Esophagus muscularis mucosa (tissue), 4 donors: ENCODE results near the gene FRAS1. TPM values are rescaled to one million over a fixed set of nuclear protein-coding genes. Genes with fewer than 3 reads are reported as not detected.

Experiments used
- DNase-seq: peaks from one replicate; pipeline ENCODE4 v3.0.0-alpha.2; 2017; ENCODE audit errors: extremely low spot score
- H3K27ac ChIP-seq, 4 donors: fragments of 200-600 bp; sonication (generic); replicated peaks in 1 of 4; 1 replicate in 3 of 4; 2 replicates in 1 of 4; pipeline ENCODE4 v1.5.1; 2016 to 2019; ENCODE audit warnings: mild to moderate bottlenecking in 1 of 4
- H3K27me3 ChIP-seq, 4 donors: fragments of 200-600 bp; sonication (generic); one replicate each; pipeline versions ENCODE4 v1.5.1 to v1.6.0; 2016 to 2019
- H3K36me3 ChIP-seq, 4 donors: fragments of 200-600 bp; sonication (generic); one replicate each; pipeline ENCODE4 v1.5.1; 2016 to 2019
- H3K4me1 ChIP-seq, 4 donors: fragments of 200-600 bp; sonication (generic); one replicate each; pipeline ENCODE4 v1.5.1; 2016 to 2019
- H3K4me3 ChIP-seq, 4 donors: fragments of 200-600 bp; sonication (generic); 1 replicate in 2 of 4; 2 replicates in 2 of 4; pipeline ENCODE4 v1.5.1; 2016 to 2019; ENCODE audit warnings: mild to moderate bottlenecking in 4 of 4, moderate library complexity in 1 of 4
- H3K9me3 ChIP-seq, 4 donors: fragments of 200-600 bp; sonication (generic); 1 replicate in 3 of 4; 2 replicates in 1 of 4; pipeline ENCODE4 v1.5.1; 2016 to 2019
- CTCF ChIP-seq, 3 experiments: fragments of 200-600 bp in 2 of 3; fragments of 450-650 bp in 1 of 3; sonication (generic) in 2 of 3; IDR thresholded peaks; one replicate each; pipeline ENCODE4 v1.5.1; 2017 to 2019; ENCODE audit warnings: antibody characterized with exemption in 3 of 3, mild to moderate bottlenecking in 2 of 3, moderate library complexity in 1 of 3
- EP300 ChIP-seq: sonication (generic); formaldehyde crosslinking; IDR thresholded peaks from one replicate; pipeline ENCODE4 v1.6.1; 2017; ENCODE audit warnings: antibody characterized with exemption
- POLR2A ChIP-seq: fragments of 450-650 bp; IDR thresholded peaks from one replicate; pipeline ENCODE4 v1.6.1; 2017; ENCODE audit warnings: antibody characterized with exemption, moderate library complexity, mild to moderate bottlenecking, low read depth
- POLR2AphosphoS5 ChIP-seq, 2 donors: sonication (generic); formaldehyde crosslinking; IDR thresholded peaks; one replicate each; pipeline ENCODE4 v1.6.1; 2017; ENCODE audit warnings: antibody characterized with exemption in 2 of 2
- WGBS: methylation state at CpG from one replicate; pipeline ENCODE4 v1.1.5; 2018; 5-methylcytosine and 5-hydroxymethylcytosine counted together
- intact Hi-C: fragments of 100-400 bp; cut with DNase I; formaldehyde crosslinking; loops from one replicate; pipeline ENCODE4 v1.15.1; 2023
- total RNA-seq, 4 donors: library from RNA; depleted of rRNA; stranded (reverse); fragments of >200 nt; gene quantifications; one replicate each; pipeline versions ENCODE4 v1.1.0 to v1.2.1, GENCODE V29; 2016

The FRAS1 gene
- total RNA-seq, 4 donors from 2014 or later: 5.3 to 8.7 (median 5.7) TPM

- no peak overlapping the region for H3K27ac ChIP-seq
- H3K4me1 ChIP-seq: no peaks in the 10 kb centered on the region
- intact Hi-C loops: no loop called here
- no peak overlapping the region for H3K4me3 ChIP-seq
- H3K9me3 ChIP-seq: no peaks in the 10 kb centered on the region
- H3K36me3 ChIP-seq: no peaks in the 10 kb centered on the region
- DNase-seq: no peak
- TF ChIP-seq EP300: no peak
- no peak for TF ChIP-seq CTCF (IDR thresholded peaks at IDR 0.05)
- no peak for TF ChIP-seq POLR2AphosphoS5 (IDR thresholded peaks at IDR 0.05)
- TF ChIP-seq POLR2A: no peak
- no peaks in the 10 kb centered on the region for H3K27me3 ChIP-seq
- whole genome bisulfite sequencing: 80% methylated on average over 3 of the region's 3 CpGs
Measured at GRCh38 chr4:78528327-78528726, 471.2 kb downstream of the FRAS1 start.

- no peak for DNase-seq
- H3K4me3 ChIP-seq: no peak overlapping the region
- WGBS: 88% methylated on average over 2 of the region's 2 CpGs
- H3K27ac ChIP-seq: no peak overlapping the region
- no peak for TF ChIP-seq POLR2AphosphoS5 (IDR thresholded peaks at IDR 0.05)
- TF ChIP-seq EP300: no peak
- no peak for TF ChIP-seq CTCF (IDR thresholded peaks at IDR 0.05)
- TF ChIP-seq POLR2A: no peak
- H3K36me3 ChIP-seq: no peaks in the 10 kb centered on the region
- no peaks in the 10 kb centered on the region for H3K9me3 ChIP-seq
- intact Hi-C loops: no loop called here
- H3K27me3 ChIP-seq: no peaks in the 10 kb centered on the region
- H3K4me1 ChIP-seq: no peaks in the 10 kb centered on the region
Measured at GRCh38 chr4:78529569-78530209, 472.6 kb downstream of the FRAS1 start.

GRCh38 chr4:78532046-78532445 lies 474.9 kb downstream of the FRAS1 start:
- no peak for DNase-seq
- Histone ChIP-seq H3K4me1 (no peaks in the 10 kb centered on the region), H3K4me3 (no peak overlapping the region), H3K9me3 (no peaks in the 10 kb centered on the region), H3K27me3 (no peaks in the 10 kb centered on the region), H3K27ac (no peak overlapping the region), H3K36me3 (no peaks in the 10 kb centered on the region)
- TF ChIP-seq POLR2A: no peak
- TF ChIP-seq EP300: no peak
- intact Hi-C loops: no loop called here
- 67% methylated on average over 1 of the region's 1 CpG for WGBS

- TF ChIP-seq CTCF (IDR thresholded peaks at IDR 0.05): no peak
- TF ChIP-seq POLR2A: no peak
- no peak for TF ChIP-seq EP300
- no peak for TF ChIP-seq POLR2AphosphoS5 (IDR thresholded peaks at IDR 0.05)
- Histone ChIP-seq H3K4me1 (no peaks in the 10 kb centered on the region), H3K9me3 (no peaks in the 10 kb centered on the region), H3K27me3 (no peaks in the 10 kb centered on the region), H3K27ac (no peak overlapping the region), H3K4me3 (no peak overlapping the region), H3K36me3 (no peaks in the 10 kb centered on the region)
- intact Hi-C loops: no loop called here
- WGBS: 77% methylated on average over 5 of the region's 5 CpGs
- no peak for DNase-seq
Measured at GRCh38 chr4:78533854-78534253, 476.7 kb downstream of the FRAS1 start.

- Histone ChIP-seq H3K4me3 (no peak overlapping the region), H3K27me3 (no peaks in the 10 kb centered on the region), H3K27ac (no peak overlapping the region), H3K36me3 (no peaks in the 10 kb centered on the region), H3K9me3 (no peaks in the 10 kb centered on the region), H3K4me1 (no peaks in the 10 kb centered on the region)
- DNase-seq: no peak
- whole genome bisulfite sequencing: 94% methylated on average over 4 of the region's 4 CpGs
- TF ChIP-seq EP300 (no peak), CTCF (IDR thresholded peaks at IDR 0.05) (no peak), POLR2A (no peak), POLR2AphosphoS5 (IDR thresholded peaks at IDR 0.05) (no peak)
- intact Hi-C loops: no loop called here
Measured at GRCh38 chr4:78534286-78534955, 477.3 kb downstream of the FRAS1 start.
